ENCODE measurements around the gene GSTM2. TPM values are rescaled to one million over a fixed set of nuclear protein-coding genes. Genes with fewer than 3 reads are reported as not detected.

Gene GSTM2
- total RNA-seq, 1 experiment from 2014 or later: 2.5 TPM

- Mint-ChIP-seq H3K4me1 (ENCODE audit: low read depth, unreplicated experiment) (peaks cover 14% of the 10 kb centered on the region), H3K27ac (ENCODE audit: unreplicated experiment) (no peak overlapping the region), H3K36me3 (ENCODE audit: insufficient read depth, unreplicated experiment) (peaks cover 5% of the 10 kb centered on the region), H3K9me3 (ENCODE audit: low read depth, unreplicated experiment) (no peaks in the 10 kb centered on the region), H3K4me3 (ENCODE audit: low read depth, unreplicated experiment) (no peak overlapping the region), H3K27me3 (ENCODE audit: unreplicated experiment) (no peaks in the 10 kb centered on the region)
- CTCF ChIA-PET: no interaction called here
- TF ChIP-seq CTCF (IDR thresholded peaks at IDR 0.05; ENCODE audit: unreplicated experiment): no peak
- BruUV-seq (replicated peaks): no TSS peak
- intact Hi-C loops (cut with micrococcal nuclease; ENCODE audit: unreplicated experiment): no loop called here
- DNase-seq: no peak
Measured at GRCh38 chr1:109631513-109632505, 36.0 kb upstream of the GSTM2 start.

- H3K27ac Mint-ChIP-seq (ENCODE audit: unreplicated experiment): no peak overlapping the region
- CTCF ChIA-PET: no interaction called here
- no peak for DNase-seq
- no TSS peak for BruUV-seq (replicated peaks)
- H3K4me3 Mint-ChIP-seq (ENCODE audit: low read depth, unreplicated experiment): no peak overlapping the region
- H3K9me3 Mint-ChIP-seq (ENCODE audit: low read depth, unreplicated experiment): no peaks in the 10 kb centered on the region
- H3K36me3 Mint-ChIP-seq (ENCODE audit: insufficient read depth, unreplicated experiment): peaks cover 5% of the 10 kb centered on the region
- H3K27me3 Mint-ChIP-seq (ENCODE audit: unreplicated experiment): no peaks in the 10 kb centered on the region
- intact Hi-C loops (cut with micrococcal nuclease; ENCODE audit: unreplicated experiment): no loop called here
- TF ChIP-seq CTCF (IDR thresholded peaks at IDR 0.05; ENCODE audit: unreplicated experiment): no peak
- H3K4me1 Mint-ChIP-seq (ENCODE audit: low read depth, unreplicated experiment): peaks cover 15% of the 10 kb centered on the region
Measured at GRCh38 chr1:109632671-109633346, 35.0 kb upstream of the GSTM2 start.

- Mint-ChIP-seq H3K4me3 (ENCODE audit: low read depth, unreplicated experiment) (no peak overlapping the region), H3K27ac (ENCODE audit: unreplicated experiment) (no peak overlapping the region), H3K9me3 (ENCODE audit: low read depth, unreplicated experiment) (no peaks in the 10 kb centered on the region), H3K27me3 (ENCODE audit: unreplicated experiment) (no peaks in the 10 kb centered on the region), H3K4me1 (ENCODE audit: low read depth, unreplicated experiment) (peaks cover 15% of the 10 kb centered on the region), H3K36me3 (ENCODE audit: insufficient read depth, unreplicated experiment) (peaks cover 11% of the 10 kb centered on the region)
- TF ChIP-seq CTCF (IDR thresholded peaks at IDR 0.05; ENCODE audit: unreplicated experiment): no peak
- DNase-seq: no peak
- no TSS peak for BruUV-seq (replicated peaks)
- CTCF ChIA-PET: no interaction called here
- intact Hi-C loops (cut with micrococcal nuclease; ENCODE audit: unreplicated experiment): no loop called here
Measured at GRCh38 chr1:109634292-109634691, 33.6 kb upstream of the GSTM2 start.

GRCh38 chr1:109634771-109635750 is 32.8 kb upstream of the GSTM2 start:
- no peak for DNase-seq
- intact Hi-C loops (cut with micrococcal nuclease; ENCODE audit: unreplicated experiment): no loop called here
- no peak for TF ChIP-seq CTCF (IDR thresholded peaks at IDR 0.05; ENCODE audit: unreplicated experiment)
- H3K9me3 Mint-ChIP-seq (ENCODE audit: low read depth, unreplicated experiment): no peaks in the 10 kb centered on the region
- peaks cover 15% of the 10 kb centered on the region for H3K4me1 Mint-ChIP-seq (ENCODE audit: low read depth, unreplicated experiment)
- CTCF ChIA-PET: interaction anchor here (0.5 kb wide), 1 partner anchor 16 kb away, joined by 3 read pairs; the partner anchor contains the start of genes AMPD2 and GNAT2
- H3K36me3 Mint-ChIP-seq (ENCODE audit: insufficient read depth, unreplicated experiment): peaks cover 9% of the 10 kb centered on the region
- H3K4me3 Mint-ChIP-seq (ENCODE audit: low read depth, unreplicated experiment): no peak overlapping the region
- no peak overlapping the region for H3K27ac Mint-ChIP-seq (ENCODE audit: unreplicated experiment)
- no TSS peak for BruUV-seq (replicated peaks)
- no peaks in the 10 kb centered on the region for H3K27me3 Mint-ChIP-seq (ENCODE audit: unreplicated experiment)

Data from Calu3 (cell line).